H1 (cell line): ENCODE measurements around the gene CCDC92B. TPM values are rescaled to one million over a fixed set of nuclear protein-coding genes. Genes with fewer than 3 reads are reported as not detected.

Experiments used
- CTCF ChIA-PET: fragments of 300-600 bp; sonication (Branson Sonifier 250); formaldehyde crosslinking; loops from one replicate; lab custom pipeline; 2021; ENCODE audit not compliant: partially characterized antibody; lab: Charles Lee
- POLR2A ChIA-PET: fragments of 300-600 bp; sonication (Branson Sonifier 250); formaldehyde crosslinking; loops from one replicate; lab custom pipeline; 2021; ENCODE audit warnings: inconsistent platforms; ENCODE audit not compliant: partially characterized antibody; lab: Charles Lee
- DNase-seq, 2 experiments: peaks; one replicate each; pipeline versions ENCODE4 v3.0.0 to v3.0.0-alpha.2; 2010 to 2022; ENCODE audit warnings: low spot score in 2 of 2, low read depth in 1 of 2, mixed read lengths in 1 of 2
- FAIRE-seq: peaks from 2 replicates; lab custom pipeline; 2011; peaks lifted over from hg19 to GRCh38; lab: Jason Lieb, UNC
- H2AFZ ChIP-seq: 2 replicates; pipeline ENCODE4 v1.8.1; 2012; ENCODE audit warnings: low read length, inconsistent platforms
- H2AK5ac ChIP-seq: 2 replicates; pipeline ENCODE4 v1.6.1; 2013; ENCODE audit warnings: low read depth, low read length
- H2BK120ac ChIP-seq: replicated peaks from 2 replicates; pipeline ENCODE3; 2013; ENCODE audit warnings: low read depth, low read length, inconsistent platforms
- H2BK12ac ChIP-seq: 2 replicates; pipeline ENCODE4 v1.6.1; 2013; ENCODE audit warnings: low read depth, low read length
- H2BK15ac ChIP-seq: 2 replicates; pipeline ENCODE4 v1.6.1; 2013; ENCODE audit warnings: low read length
- H2BK20ac ChIP-seq: 2 replicates; pipeline ENCODE4 v1.6.1; 2013; ENCODE audit warnings: low read length
- H2BK5ac ChIP-seq: 2 replicates; pipeline ENCODE4 v1.6.1; 2013; ENCODE audit warnings: low read depth, low read length
- H3K14ac ChIP-seq: 2 replicates; pipeline ENCODE4 v1.6.1; 2013; ENCODE audit warnings: inconsistent platforms; ENCODE audit not compliant: insufficient read length
- H3K18ac ChIP-seq: 2 replicates; pipeline ENCODE4 v1.6.1; 2013; ENCODE audit warnings: low read length; ENCODE audit errors: extremely low read depth
- H3K23ac ChIP-seq: 2 replicates; pipeline ENCODE4 v1.6.1; 2013; ENCODE audit warnings: inconsistent platforms; ENCODE audit not compliant: insufficient read length
- H3K23me2 ChIP-seq: 2 replicates; pipeline ENCODE4 v1.6.1; 2013; ENCODE audit warnings: low read depth, low read length
- H3K27ac ChIP-seq: 2 replicates; pipeline ENCODE4 v1.6.1; 2011; ENCODE audit warnings: low read depth, low read length, inconsistent platforms
- H3K27me3 ChIP-seq, 4 experiments: replicated peaks in 1 of 4; 1 replicate in 1 of 4; 2 replicates in 3 of 4; pipeline versions ENCODE4 v1.6.1 to v1.8.1; 2011 to 2013; ENCODE audit warnings: low read length in 3 of 4, mild to moderate bottlenecking in 3 of 4, inconsistent platforms in 2 of 4, mixed read lengths in 2 of 4, moderate library complexity in 1 of 4; ENCODE audit not compliant: control insufficient read depth in 3 of 4, insufficient read depth in 3 of 4; ENCODE audit errors: extremely low read depth in 1 of 4
- H3K36me3 ChIP-seq, 4 experiments: 2 replicates each; pipeline versions ENCODE4 v1.6.1 to v1.8.1; 2011 to 2013; ENCODE audit warnings: mild to moderate bottlenecking in 4 of 4, low read length in 3 of 4, moderate library complexity in 2 of 4, control low read depth in 1 of 4, inconsistent platforms in 1 of 4; ENCODE audit not compliant: insufficient read depth in 4 of 4, control insufficient read depth in 2 of 4
- H3K4ac ChIP-seq: replicated peaks from 2 replicates; pipeline ENCODE3; 2013; ENCODE audit warnings: low read length, low read depth, mixed read lengths, inconsistent platforms; ENCODE audit not compliant: insufficient read length
- H3K4me1 ChIP-seq, 4 experiments: replicated peaks in 1 of 4; 1 replicate in 1 of 4; 2 replicates in 3 of 4; pipeline versions ENCODE4 v1.6.1 to v1.8.1; 2011 to 2013; ENCODE audit warnings: low read length in 3 of 4, inconsistent platforms in 2 of 4, mixed read lengths in 1 of 4; ENCODE audit not compliant: insufficient read depth in 4 of 4, control insufficient read depth in 3 of 4
- H3K4me2 ChIP-seq, 2 experiments: 2 replicates each; pipeline versions ENCODE4 v1.6.1 to v1.8.1; 2011 to 2013; ENCODE audit warnings: low read depth in 2 of 2, low read length in 2 of 2, control low read depth in 1 of 2, inconsistent platforms in 1 of 2, mild to moderate bottlenecking in 1 of 2; ENCODE audit not compliant: insufficient read depth in 1 of 2
- H3K4me3 ChIP-seq, 4 experiments: fragments of 200-600, 300-600 bp in 1 of 4; sonication (generic), shearing (Covaris generic), sonication (Bioruptor Twin) in 1 of 4; 2 replicates each; pipeline versions ENCODE4 v1.5.1 to v1.8.1; 2011 to 2016; ENCODE audit warnings: low read length in 4 of 4, low read depth in 3 of 4, control low read depth in 2 of 4, inconsistent platforms in 2 of 4, mild to moderate bottlenecking in 2 of 4, mixed read lengths in 1 of 4, moderate library complexity in 1 of 4; ENCODE audit not compliant: insufficient read depth in 2 of 4; ENCODE audit errors: extremely low read depth in 1 of 4
- H3K56ac ChIP-seq: replicated peaks from 2 replicates; pipeline ENCODE3; 2013; ENCODE audit warnings: low read depth, mild to moderate bottlenecking, mixed read lengths, low read length, inconsistent platforms; ENCODE audit not compliant: insufficient read length
- H3K79me1 ChIP-seq: 2 replicates; pipeline ENCODE4 v1.6.1; 2013; ENCODE audit warnings: low read depth, low read length, control low read depth
- H3K79me2 ChIP-seq, 2 experiments: 2 replicates each; pipeline versions ENCODE4 v1.6.1 to v1.8.1; 2012 to 2013; ENCODE audit warnings: low read length in 2 of 2, mild to moderate bottlenecking in 2 of 2, inconsistent platforms in 1 of 2; ENCODE audit not compliant: insufficient read depth in 2 of 2, control insufficient read depth in 1 of 2
- H3K9ac ChIP-seq, 4 experiments: replicated peaks in 1 of 4; 1 replicate in 1 of 4; 2 replicates in 3 of 4; pipeline versions ENCODE4 v1.6.1 to v1.8.1; 2011 to 2013; ENCODE audit warnings: low read depth in 3 of 4, low read length in 3 of 4, control low read depth in 2 of 4, mild to moderate bottlenecking in 2 of 4, moderate library complexity in 2 of 4, inconsistent platforms in 1 of 4; ENCODE audit errors: extremely low read depth in 1 of 4
- H3K9me3 ChIP-seq, 2 experiments: 2 replicates each; pipeline versions ENCODE4 v1.6.1 to v1.8.1; 2012 to 2013; ENCODE audit warnings: mild to moderate bottlenecking in 2 of 2, moderate library complexity in 2 of 2, control low read depth in 1 of 2, inconsistent platforms in 1 of 2, low read depth in 1 of 2, low read length in 1 of 2, mixed read lengths in 1 of 2; ENCODE audit not compliant: insufficient read depth in 2 of 2
- H4K20me1 ChIP-seq, 2 experiments: replicated peaks in 1 of 2; 2 replicates each; pipeline versions ENCODE3 to v1.8.1; 2011 to 2013; ENCODE audit warnings: inconsistent platforms in 2 of 2, low read length in 2 of 2, mild to moderate bottlenecking in 1 of 2; ENCODE audit not compliant: insufficient read depth in 2 of 2, control insufficient read depth in 1 of 2
- H4K5ac ChIP-seq: 2 replicates; pipeline ENCODE4 v1.6.1; 2013; ENCODE audit warnings: low read length, low read depth, mixed read lengths, inconsistent platforms; ENCODE audit not compliant: insufficient read length
- H4K8ac ChIP-seq: 2 replicates; pipeline ENCODE4 v1.8.0; 2013; ENCODE audit warnings: mild to moderate bottlenecking, moderate library complexity, low read length, inconsistent platforms; ENCODE audit not compliant: insufficient read depth; ENCODE audit errors: extremely low read depth
- H4K91ac ChIP-seq: replicated peaks from 2 replicates; pipeline ENCODE3; 2013; ENCODE audit warnings: low read length, mixed read lengths, inconsistent platforms; ENCODE audit not compliant: insufficient read length
- CBX5 ChIP-seq: fragments of 300-800, 300-1000 bp; sonication (generic); IDR thresholded peaks from 2 replicates; pipeline ENCODE4 v1.7.1; 2016; ENCODE audit warnings: antibody characterized with exemption, low read length, low read depth
- EGR1 ChIP-seq: IDR thresholded peaks from 2 replicates; pipeline ENCODE4 v1.6.1; 2011; ENCODE audit warnings: low read depth, low read length, borderline replicate concordance
- GABPA ChIP-seq: IDR thresholded peaks from 2 replicates; pipeline ENCODE4 v1.6.1; 2011; ENCODE audit warnings: mild to moderate bottlenecking, low read length, moderate library complexity, borderline replicate concordance; ENCODE audit not compliant: insufficient read depth
- JUN ChIP-seq: IDR thresholded peaks from 2 replicates; pipeline ENCODE4 v1.6.1; 2011; ENCODE audit warnings: low read depth, mild to moderate bottlenecking, improper control_type of control experiment, low read length
- KDM4A ChIP-seq: IDR thresholded peaks from one replicate; pipeline ENCODE4 v1.7.1; 2012; ENCODE audit warnings: low read depth, mild to moderate bottlenecking, moderate library complexity, low read length, inconsistent platforms; ENCODE audit not compliant: severe bottlenecking
- NANOG ChIP-seq: IDR thresholded peaks from 2 replicates; pipeline ENCODE4 v1.6.1; 2011; ENCODE audit warnings: low read length, low read depth, mild to moderate bottlenecking, inconsistent platforms; ENCODE audit not compliant: insufficient read depth, poor library complexity, severe bottlenecking
- POLR2A ChIP-seq, 2 experiments: IDR thresholded peaks; 1 replicate in 1 of 2; 2 replicates in 1 of 2; pipeline ENCODE4 v1.6.1; 2011; ENCODE audit warnings: low read depth in 2 of 2, low read length in 2 of 2, mild to moderate bottlenecking in 2 of 2; ENCODE audit errors: control extremely low read depth in 1 of 2
- RAD21 ChIP-seq, 2 experiments: IDR thresholded peaks in 1 of 2; conservative IDR thresholded peaks in 1 of 2; 2 replicates each; pipeline ENCODE4 v1.6.1; 2011; ENCODE audit warnings: low read depth in 2 of 2, low read length in 2 of 2, improper control_type of control experiment in 1 of 2, inconsistent platforms in 1 of 2, mild to moderate bottlenecking in 1 of 2, moderate library complexity in 1 of 2
- RFX5 ChIP-seq: IDR thresholded peaks from 2 replicates; pipeline ENCODE4 v1.6.1; 2011; ENCODE audit warnings: low read depth, low read length, improper control_type of control experiment, borderline replicate concordance
- SP1 ChIP-seq: IDR thresholded peaks from 2 replicates; pipeline ENCODE4 v1.6.1; 2011; ENCODE audit warnings: low read depth, low read length
- TBP ChIP-seq: IDR thresholded peaks from 2 replicates; pipeline ENCODE4 v1.6.1; 2011; ENCODE audit warnings: low read depth, low read length, improper control_type of control experiment
- TEAD4 ChIP-seq: IDR thresholded peaks from 2 replicates; pipeline ENCODE4 v1.6.1; 2012; ENCODE audit warnings: low read depth, low read length, inconsistent platforms, mixed read lengths
- WGBS, 2 experiments: shearing (Covaris generic) in 1 of 2; methylation state at CpG; one replicate each; pipeline versions ENCODE4 v1.1.6 to v1.1.7; 2013 to 2015; ENCODE audit warnings: low lambda C conversion rate in 2 of 2, mixed read lengths in 2 of 2, inconsistent platforms in 1 of 2, low coverage in 1 of 2, missing lambda C conversion rate in 1 of 2; ENCODE audit not compliant: insufficient replicate concordance in 2 of 2, insufficient coverage in 1 of 2, insufficient read length in 1 of 2; ENCODE audit errors: extremely low coverage in 1 of 2, missing lambda C conversion rate in 1 of 2; 5-methylcytosine and 5-hydroxymethylcytosine counted together
- polyA plus RNA-seq, 7 experiments: library from polyadenylated mRNA; depleted of rRNA in 3 of 7; stranded (reverse) in 5 of 7; unstranded in 2 of 7; fragments of >200 nt in 5 of 7; fragments of 200-250 nt in 2 of 7; gene quantifications; 1 replicate in 5 of 7; 2 replicates in 1 of 7; 4 replicates in 1 of 7; pipeline versions ENCODE4 v1.2.1 to v1.2.3, GENCODE V29; 2011 to 2013; ENCODE audit warnings: missing spikeins in 2 of 7, mixed read lengths in 2 of 7
- total RNA-seq: library from RNA; stranded (reverse); fragmentation: NEBNext Ultra II Directional; extraction: Animal tissue kit (Norgen Biotek cat#: 25700); gene quantifications from 2 replicates; pipeline ENCODE4 v1.2.1, GENCODE V29; 2021
- TF ChIP-seq, protein P1 (sequence below): IDR thresholded peaks from 2 replicates; pipeline ENCODE4 v1.6.1; 2012; ENCODE audit warnings: inconsistent platforms
- TF ChIP-seq, protein P2 (sequence below): IDR thresholded peaks from 2 replicates; pipeline ENCODE4 v1.6.1; 2011; ENCODE audit warnings: low read depth, mild to moderate bottlenecking, low read length; ENCODE audit not compliant: insufficient read depth

The CCDC92B gene
- total and polyA plus RNA-seq, 2 of the 8 experiments (the other 6 are each of a cell fraction or from before 2014, with no cell fraction given) = 5.5 to 12.1 TPM

DNA sequence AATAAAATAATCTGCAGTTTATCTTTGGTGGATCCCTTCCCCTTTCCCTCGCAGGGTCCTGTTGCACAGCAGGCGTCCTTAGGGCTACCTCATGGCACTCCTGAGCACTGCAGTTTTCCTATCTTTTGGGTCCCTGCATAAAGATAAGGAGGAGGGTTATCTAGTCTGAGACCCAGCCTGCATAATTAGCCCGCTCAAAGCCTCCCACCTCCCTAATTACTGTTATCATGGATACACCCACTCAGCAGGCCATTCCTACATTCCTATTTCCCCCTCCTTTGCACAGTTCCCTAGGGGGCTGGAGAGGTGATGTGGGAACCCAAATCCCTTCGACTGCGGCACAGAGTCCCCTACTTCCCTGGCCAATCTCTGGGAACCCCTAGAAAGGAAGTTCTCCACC, 32.8 kb downstream of the CCDC92B start:
- Histone ChIP-seq H3K9me3 (no peaks in the 10 kb centered on the region), H3K36me3 (no peaks in the 10 kb centered on the region), H3K9ac (no peak overlapping the region), H3K23me2 (no peaks in the 10 kb centered on the region; the same call in 1 of the 2 replicates), H2BK12ac (no peak overlapping the region), H2BK15ac (no peak overlapping the region), H3K23ac (no peak overlapping the region), H3K4ac (no peak overlapping the region), H4K20me1 (no peaks in the 10 kb centered on the region), H3K4me2 (no peak overlapping the region), H3K4me1 (peaks cover 4 to 20% (median 13%) of the 10 kb centered on the region in 4 experiments), H4K91ac (no peak overlapping the region), H2BK20ac (no peak overlapping the region), H2AK5ac (no peak overlapping the region), H3K79me2 (no peaks in the 10 kb centered on the region), H4K8ac (no peak overlapping the region), H3K4me3 (no peak overlapping the region), H2BK120ac (no peak overlapping the region), H3K56ac (no peak overlapping the region), H3K18ac (no peak overlapping the region), H3K27ac (no peak overlapping the region), H3K14ac (no peak overlapping the region), H4K5ac (no peak overlapping the region), H2BK5ac (no peak overlapping the region), H3K27me3 (0 out of 7 replicates have a peak, but pooled peaks cover 0 to 2% (median 0%) of the 10 kb centered on the region in 4 experiments), H2AFZ (no peak overlapping the region), H3K79me1 (no peaks in the 10 kb centered on the region)
- 82% methylated on average over 5 of the region's 5 CpGs; no CpG with 5 or more reads in 1 of the 2 experiments for WGBS, 2 experiments
- no peak for DNase-seq
- ChIA-PET CTCF (no interaction called here), POLR2A (no interaction called here)
- FAIRE-seq = no peak
- TF ChIP-seq NANOG (no peak), KDM4A (no peak), TEAD4 (no peak), RFX5 (no peak), EGR1 (no peak), CBX5 (no peak), JUN (no peak), TBP (no peak), RAD21 (IDR thresholded peaks at IDR 0.05 in 1 of 2, conservative IDR thresholded peaks at IDR 0.05 in 1 of 2; ENCODE audit: low read depth in 2 of 2, low read length in 2 of 2) (no peak), POLR2A (IDR thresholded peaks at IDR 0.05; ENCODE audit: control extremely low read depth in 1 of 2, low read depth in 2 of 2, low read length in 2 of 2) (no peak), SP1 (no peak), GABPA (no peak)
- TF ChIP-seq, protein P1, sequence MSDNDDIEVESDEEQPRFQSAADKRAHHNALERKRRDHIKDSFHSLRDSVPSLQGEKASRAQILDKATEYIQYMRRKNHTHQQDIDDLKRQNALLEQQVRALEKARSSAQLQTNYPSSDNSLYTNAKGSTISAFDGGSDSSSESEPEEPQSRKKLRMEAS = no peak
- TF ChIP-seq, protein P2, sequence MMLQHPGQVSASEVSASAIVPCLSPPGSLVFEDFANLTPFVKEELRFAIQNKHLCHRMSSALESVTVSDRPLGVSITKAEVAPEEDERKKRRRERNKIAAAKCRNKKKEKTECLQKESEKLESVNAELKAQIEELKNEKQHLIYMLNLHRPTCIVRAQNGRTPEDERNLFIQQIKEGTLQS = no peak
